SK-N-SH (cell line): ENCODE results near the gene RARG.

Experiments used
- CTCF ChIP-seq: fragments of 200-600 bp; sonication (generic); IDR thresholded peaks from 2 replicates; pipeline ENCODE4 v1.6.1; 2017; ENCODE audit warnings: antibody characterized with exemption, mild to moderate bottlenecking, moderate library complexity
- GABPA ChIP-seq: IDR thresholded peaks from 2 replicates; pipeline ENCODE4 v1.4.0; 2012; ENCODE audit warnings: low read depth, mild to moderate bottlenecking
- NFIC ChIP-seq: IDR thresholded peaks from 2 replicates; pipeline ENCODE4 v1.4.0; 2012; ENCODE audit warnings: borderline replicate concordance
- TAF1 ChIP-seq: IDR thresholded peaks from 2 replicates; pipeline ENCODE4 v1.6.1; 2012; ENCODE audit warnings: low read depth, mild to moderate bottlenecking, low read length, moderate library complexity, borderline replicate concordance

- no peak for TF ChIP-seq CTCF
- no peak for TF ChIP-seq GABPA
- TF ChIP-seq TAF1 = no peak
- TF ChIP-seq NFIC = no peak
Measured at GRCh38 chr12:53253298-53253697, 21.3 kb upstream of the RARG start.
